ENCODE results near the gene C10orf95. TPM values are rescaled to one million over a fixed set of nuclear protein-coding genes. Genes with fewer than 3 reads are reported as not detected.
A peak's percentile ranks its signal among the peaks of the same experiment; 100 is the strongest.

C10orf95 gene
- total RNA-seq, 1 experiment from 2014 or later, result not detected

GRCh38 chr10:102434394-102435132, 16.8 kb downstream of the C10orf95 start:
- DNase-seq (ENCODE audit: low read depth), result peak; percentile 38

DNA sequence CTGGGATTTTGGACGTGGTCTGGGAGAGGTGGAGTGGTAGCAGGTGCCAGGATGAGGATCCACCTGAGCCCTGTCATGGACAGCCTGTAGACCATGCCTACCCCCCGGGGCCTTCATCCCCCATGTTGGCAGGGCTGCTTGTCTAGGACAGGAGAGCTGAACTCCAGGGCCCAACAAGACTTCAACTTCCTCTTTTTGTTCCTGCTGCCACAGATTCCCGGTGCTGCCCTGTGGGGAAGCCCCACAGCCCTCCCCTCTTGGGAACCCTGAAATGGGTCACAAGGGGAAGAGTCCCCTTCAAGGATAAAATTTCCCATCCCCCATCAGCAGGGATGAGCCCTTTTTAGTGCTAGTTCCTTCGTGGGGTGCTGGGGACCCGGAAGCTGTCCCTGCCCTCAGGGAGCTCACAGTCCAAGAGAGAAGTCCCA, 17.7 kb downstream of the C10orf95 start:
- no peak for DNase-seq (ENCODE audit: low read depth)

GRCh38 chr10:102432162-102432950, 19.0 kb downstream of the C10orf95 start, which contains the start of gene CUEDC2:
CUEDC2 (minus strand) TSS chr10:102432574; CDS start chr10:102425188, 7,386 bp downstream.
- DNase-seq (ENCODE audit: low read depth), result peak; percentile 96

DNA sequence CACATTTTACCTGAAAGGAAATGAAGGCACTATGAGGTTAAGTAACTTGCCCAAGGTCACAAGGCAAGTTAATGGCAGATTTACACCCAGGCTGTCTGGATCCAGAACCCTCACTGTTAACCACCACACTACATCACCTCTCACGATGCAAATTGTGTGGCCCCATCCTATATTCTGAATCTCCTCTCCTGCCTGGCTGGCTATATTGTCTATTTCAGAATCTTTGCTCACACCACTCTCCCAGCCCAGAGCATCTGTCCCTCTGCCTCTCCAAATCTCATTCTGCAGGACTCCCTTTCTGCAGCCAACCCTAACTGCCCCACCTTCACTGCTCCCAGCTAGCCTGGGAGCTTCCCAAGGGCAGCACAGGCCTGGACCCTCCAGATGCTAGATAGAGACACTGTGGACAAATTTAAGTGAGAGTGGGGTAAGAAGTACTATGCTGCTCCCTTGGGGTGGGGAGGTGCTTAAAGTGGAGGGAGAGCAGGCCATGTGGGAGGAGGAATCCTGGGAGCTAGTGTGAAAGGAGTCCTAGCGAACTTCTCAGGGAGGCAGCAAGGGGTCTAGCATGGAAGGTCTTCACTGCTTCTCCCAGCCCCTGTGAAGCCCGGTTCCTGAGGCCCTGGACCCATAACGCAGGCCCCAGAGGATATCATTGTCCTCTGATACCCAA, 19.8 kb downstream of the C10orf95 start:
- peak; percentile 19 for DNase-seq (ENCODE audit: low read depth)

- no peak for DNase-seq (ENCODE audit: low read depth)
These were observed 21.9 kb downstream of the C10orf95 start for GRCh38 chr10:102429468-102429867.

GRCh38 chr10:102426803-102427287, 24.5 kb downstream of the C10orf95 start:
- DNase-seq (ENCODE audit: low read depth), result peak; percentile 77

DNA sequence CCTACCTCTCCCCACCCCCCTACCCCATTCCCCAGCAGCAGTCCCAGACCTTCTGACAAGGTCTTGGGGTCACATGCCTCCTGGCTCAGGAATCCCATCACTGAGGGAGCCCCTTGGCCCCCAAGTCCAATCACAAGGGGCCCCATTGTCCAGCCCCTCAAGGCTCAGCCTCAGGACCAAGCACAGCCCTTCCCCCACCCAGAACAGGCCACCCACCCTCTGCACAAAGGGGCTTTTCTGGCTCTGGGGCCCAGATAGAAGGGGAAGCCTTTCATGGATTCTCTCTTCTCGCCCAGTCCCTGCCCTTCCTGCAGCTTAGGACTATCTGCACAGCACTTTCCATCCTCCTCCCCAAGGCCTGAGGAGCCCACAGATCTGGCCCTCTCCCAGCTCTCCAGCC, 25.9 kb downstream of the C10orf95 start:
- no peak for DNase-seq (ENCODE audit: low read depth)

DNA sequence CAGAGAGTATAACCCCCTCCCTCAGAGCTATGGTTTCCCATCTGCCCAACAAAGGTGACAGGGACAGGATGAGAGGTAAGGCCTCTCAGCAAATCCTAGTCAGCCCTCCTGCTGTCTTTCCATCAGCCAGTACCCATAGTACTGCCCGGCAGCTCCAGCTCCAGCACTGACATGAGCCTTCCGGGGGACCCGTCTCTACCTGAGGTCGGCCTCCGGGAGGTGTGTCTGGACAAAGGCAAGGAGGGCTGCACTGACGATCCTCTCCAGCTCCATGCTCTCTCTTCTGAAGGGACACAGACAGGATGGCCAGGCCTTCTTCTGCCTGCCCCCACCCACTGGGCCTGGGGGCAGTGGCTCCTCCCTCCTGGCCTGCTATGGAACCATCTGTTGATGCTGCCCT, 26.4 kb downstream of the C10orf95 start:
- DNase-seq (ENCODE audit: low read depth), result no peak

- no peak for DNase-seq (ENCODE audit: low read depth)
These were observed 27.2 kb downstream of the C10orf95 start for GRCh38 chr10:102424145-102424544.

- no peak for DNase-seq (ENCODE audit: low read depth)
These were observed 27.9 kb downstream of the C10orf95 start for GRCh38 chr10:102423372-102423968.

DNA sequence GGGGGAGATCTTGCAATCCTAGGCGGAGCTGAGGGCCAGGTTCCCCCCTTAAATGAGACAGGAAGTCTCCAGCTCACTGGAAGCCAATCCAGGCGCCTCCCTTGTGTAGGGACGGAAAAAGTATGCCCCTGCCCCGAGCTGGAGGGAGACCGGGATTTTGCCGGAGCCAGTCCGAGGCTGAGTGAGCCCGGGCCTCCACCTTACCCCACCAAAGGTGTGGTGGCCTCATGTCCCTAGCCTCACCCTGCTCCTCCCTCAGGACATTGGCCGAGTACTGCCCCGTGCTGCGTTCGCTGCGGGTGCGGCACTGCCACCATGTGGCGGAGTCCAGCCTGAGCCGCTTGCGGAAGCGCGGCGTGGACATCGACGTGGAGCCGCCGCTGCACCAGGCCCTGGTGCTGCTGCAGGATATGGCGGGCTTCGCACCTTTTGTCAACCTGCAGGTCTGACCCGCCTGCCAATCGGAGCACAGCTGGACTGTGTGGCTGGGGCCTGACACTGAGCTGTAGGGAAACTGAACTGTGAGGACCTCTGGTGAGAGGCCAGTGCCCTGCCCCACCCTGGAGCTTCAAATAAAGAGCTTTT, 28.7 kb downstream of the C10orf95 start:
- DNase-seq (ENCODE audit: low read depth), result no peak

GRCh38 chr10:102421757-102422512, 29.4 kb downstream of the C10orf95 start:
- DNase-seq (ENCODE audit: low read depth), result no peak

GRCh38 chr10:102421507-102421756, 29.9 kb downstream of the C10orf95 start:
- no peak for DNase-seq (ENCODE audit: low read depth)

GRCh38 chr10:102420714-102421506, 30.4 kb downstream of the C10orf95 start, which contains the start of gene FBXL15:
FBXL15 (plus strand) TSS chr10:102420836; CDS start chr10:102421130, 294 bp downstream.
- DNase-seq (ENCODE audit: low read depth), result peak; percentile 94

DNA sequence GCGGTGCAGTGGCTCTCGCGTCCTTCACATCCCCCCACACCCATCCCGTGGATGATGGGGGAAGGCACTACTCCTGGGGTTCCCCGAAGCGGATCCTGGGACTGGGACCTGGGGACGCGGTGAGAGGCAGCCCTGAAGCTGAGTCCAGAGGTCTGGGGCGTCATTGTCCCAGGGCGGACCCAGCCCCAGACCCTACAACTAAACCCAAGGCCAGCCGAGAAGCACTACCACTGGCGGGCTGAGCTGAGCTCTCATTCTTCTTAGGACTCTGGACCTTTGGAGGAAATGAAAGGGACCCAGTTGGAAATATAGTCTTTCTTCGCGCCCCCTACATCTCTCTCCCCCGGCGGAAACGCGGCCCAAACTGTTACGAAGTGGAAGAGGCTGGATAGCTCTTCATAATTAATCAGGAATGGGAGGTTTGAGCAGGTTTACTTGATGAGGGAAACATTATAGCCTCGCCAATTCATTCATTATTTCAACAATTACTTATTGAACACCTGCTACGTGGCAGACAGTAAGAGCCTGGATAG, 31.1 kb downstream of the C10orf95 start:
- DNase-seq (ENCODE audit: low read depth), result no peak

- peak; percentile 33 for DNase-seq (ENCODE audit: low read depth)
These were observed 31.8 kb downstream of the C10orf95 start for GRCh38 chr10:102419269-102420180.

- DNase-seq (ENCODE audit: low read depth), result no peak
These were observed 32.6 kb downstream of the C10orf95 start, which contains the start of gene PSD for GRCh38 chr10:102418622-102419268. PSD (minus strand) TSS chr10:102418785; CDS start chr10:102417038, 1,747 bp downstream.

DNA sequence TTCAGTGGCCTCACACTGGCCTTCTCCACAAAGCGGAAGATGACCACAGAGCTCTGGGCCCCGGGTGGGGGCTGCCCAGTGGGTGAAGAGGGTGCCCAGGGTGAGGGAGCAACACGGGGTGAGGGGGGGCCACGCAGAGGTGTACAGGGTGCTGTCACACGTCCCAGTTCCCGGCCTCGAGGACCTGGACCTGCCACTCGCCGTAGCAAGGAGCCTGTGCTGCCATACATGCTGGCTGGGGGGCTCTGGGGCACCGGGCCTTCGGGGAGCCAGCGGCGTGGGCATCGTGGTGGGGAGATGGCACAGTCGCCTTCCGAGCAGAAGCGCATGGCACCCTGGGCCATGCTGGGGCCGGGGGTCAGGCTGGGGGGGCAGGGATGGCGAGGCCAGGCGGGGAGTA, 34.6 kb downstream of the C10orf95 start:
- no peak for DNase-seq (ENCODE audit: low read depth)

Measured in M059J (cell line).